GM12878 (cell line): Measurements from ENCODE around the gene NEGR1. TPM values are rescaled to one million over a fixed set of nuclear protein-coding genes. Genes with fewer than 3 reads are reported as not detected.

ENCODE experiments used
- ATAC-seq: fragments of 200-7000 bp; cut with Tn5 transposase; 3 replicates; pipeline ENCODE4 v1.9.1; 2020; ENCODE audit warnings: mild to moderate bottlenecking, moderate library complexity
- BruUV-seq: library from RNA; stranded (reverse); fragments of 400-500 nt; replicated peaks from 2 replicates; lab custom pipeline; 2021; lab: Mats Ljungman, UMichigan
- CTCF ChIA-PET: fragments of 300-600 bp; sonication (Branson Sonifier 250); formaldehyde crosslinking; extraction: SDS; loops from one replicate; lab custom pipeline; 2021; ENCODE audit warnings: inconsistent platforms; lab: Yijun Ruan, JAX
- POLR2A ChIA-PET: fragments of 350-600 bp; formaldehyde crosslinking; extraction: SDS; loops from one replicate; lab custom pipeline; 2021; ENCODE audit warnings: inconsistent platforms; lab: Charles Lee
- RAD21 ChIA-PET: fragments of 300-600 bp; sonication (Branson Sonifier 250); formaldehyde crosslinking; loops from one replicate; lab custom pipeline; 2023; ENCODE audit warnings: antibody characterized with exemption; ENCODE audit not compliant: unreplicated experiment; lab: Charles Lee
- SMC1A ChIA-PET: fragments of 300-600 bp; sonication (Branson Sonifier 250); formaldehyde crosslinking; loops from one replicate; lab custom pipeline; 2023; ENCODE audit not compliant: unreplicated experiment, uncharacterized antibody; lab: Charles Lee
- DNase-seq: peaks from one replicate; pipeline ENCODE4 v3.0.0-alpha.2; 2011; ENCODE audit warnings: low read depth, low spot score
- FAIRE-seq: peaks from 3 replicates; lab custom pipeline; 2011; peaks lifted over from hg19 to GRCh38; lab: Jason Lieb, UNC
- H2AFZ ChIP-seq: 2 replicates; pipeline ENCODE4 v1.6.0; 2011; ENCODE audit warnings: low read depth, low read length, control low read depth; ENCODE audit not compliant: control insufficient read depth
- H3K27ac ChIP-seq: 2 replicates; pipeline ENCODE4 v1.5.1; 2011; ENCODE audit warnings: control low read depth; ENCODE audit not compliant: control insufficient read depth, insufficient read depth
- H3K27me3 ChIP-seq, 2 experiments: replicated peaks in 1 of 2; 2 replicates each; pipeline versions ENCODE4 v1.6.0 to v1.6.1; 2011; ENCODE audit warnings: low read length in 1 of 2; ENCODE audit not compliant: control insufficient read depth in 2 of 2, insufficient read depth in 2 of 2
- H3K36me3 ChIP-seq, 2 experiments: 2 replicates each; pipeline ENCODE4 v1.5.1; 2011; ENCODE audit warnings: low read length in 1 of 2; ENCODE audit not compliant: control insufficient read depth in 2 of 2, insufficient read depth in 2 of 2
- H3K4me1 ChIP-seq: 2 replicates; pipeline ENCODE4 v1.6.1; 2011; ENCODE audit warnings: mild to moderate bottlenecking, low read length, moderate library complexity, mixed read lengths; ENCODE audit not compliant: control insufficient read depth, insufficient read depth
- H3K4me2 ChIP-seq: 2 replicates; pipeline ENCODE4 v1.6.0; 2011; ENCODE audit warnings: control low read depth; ENCODE audit not compliant: control insufficient read depth, insufficient read depth
- H3K4me3 ChIP-seq: fragments of 200-600 bp; sonication (generic); 2 replicates; pipeline ENCODE4 v1.5.1; 2016
- H3K79me2 ChIP-seq: 2 replicates; pipeline ENCODE4 v1.6.0; 2011; ENCODE audit warnings: low read length; ENCODE audit not compliant: control insufficient read depth, insufficient read depth
- H3K9ac ChIP-seq: 2 replicates; pipeline ENCODE4 v1.8.0; 2011; ENCODE audit warnings: low read length, control low read depth, mixed read lengths; ENCODE audit not compliant: control insufficient read depth, insufficient read depth
- H3K9me3 ChIP-seq: replicated peaks from 3 replicates; pipeline ENCODE4 v1.5.1; 2011; ENCODE audit warnings: mild to moderate bottlenecking, low read length; ENCODE audit not compliant: control insufficient read depth, insufficient read depth
- H4K20me1 ChIP-seq: 2 replicates; pipeline ENCODE4 v1.6.0; 2011; ENCODE audit not compliant: control insufficient read depth, insufficient read depth
- ASH2L ChIP-seq: fragments of 300-600, 200-600 bp; sonication (generic); IDR thresholded peaks from 2 replicates; pipeline ENCODE4 v1.6.1; 2017; ENCODE audit warnings: low read depth, mild to moderate bottlenecking, borderline replicate concordance
- CBX3 ChIP-seq: fragments of 200-600 bp; sonication (generic); IDR thresholded peaks from 2 replicates; pipeline ENCODE4 v1.6.1; 2016; ENCODE audit warnings: low read depth, borderline replicate concordance
- JUND ChIP-seq: IDR thresholded peaks from 2 replicates; pipeline ENCODE4 v1.6.1; 2012; ENCODE audit warnings: low read depth, mild to moderate bottlenecking, low read length, improper control_type of control experiment, moderate library complexity
- NR2F1 ChIP-seq: fragments of 450-650 bp; conservative IDR thresholded peaks from 2 replicates; pipeline ENCODE4 v1.6.1; 2017; ENCODE audit warnings: mild to moderate bottlenecking
- NRF1 ChIP-seq: conservative IDR thresholded peaks from 2 replicates; pipeline ENCODE4 v1.6.1; 2011; ENCODE audit warnings: mild to moderate bottlenecking, low read depth, low read length, improper control_type of control experiment
- SMAD5 ChIP-seq: IDR thresholded peaks from 2 replicates; pipeline ENCODE4 v1.6.1; 2016; ENCODE audit warnings: antibody characterized with exemption, low read depth
- TCF3 ChIP-seq: IDR thresholded peaks from 2 replicates; pipeline ENCODE4 v1.6.1; 2012; ENCODE audit warnings: low read depth, mild to moderate bottlenecking, low read length, borderline replicate concordance; ENCODE audit not compliant: insufficient read depth
- TCF7 ChIP-seq: IDR thresholded peaks from 2 replicates; pipeline ENCODE4 v1.6.1; 2014; ENCODE audit warnings: antibody characterized with exemption, borderline replicate concordance
- ZNF207 ChIP-seq: fragments of 450-650 bp; IDR thresholded peaks from 2 replicates; pipeline ENCODE4 v1.6.1; 2014; ENCODE audit warnings: antibody characterized with exemption, mild to moderate bottlenecking, borderline replicate concordance
- ZSCAN29 ChIP-seq: fragments of 450-650 bp; IDR thresholded peaks from 2 replicates; pipeline ENCODE4 v1.6.1; 2017; ENCODE audit warnings: mild to moderate bottlenecking, moderate library complexity
- WGBS: methylation state at CpG from one replicate; pipeline ENCODE4 v1.1.6; 2016; ENCODE audit warnings: low lambda C conversion rate; ENCODE audit not compliant: insufficient replicate concordance, insufficient coverage; ENCODE audit errors: missing lambda C conversion rate; 5-methylcytosine and 5-hydroxymethylcytosine counted together
- in situ Hi-C: fragments of 300-500 bp; cut with MboI; formaldehyde crosslinking; loops from 9 replicates; pipeline ENCODE4 v1.14.3; 2018; ENCODE audit warnings: mixed read lengths
- intact Hi-C: fragments of 100-400 bp; cut with micrococcal nuclease; formaldehyde crosslinking; loops from one replicate; pipeline ENCODE4 v1.14.2; 2022; ENCODE audit not compliant: unreplicated experiment
- polyA plus RNA-seq, 11 experiments: library from polyadenylated mRNA; depleted of rRNA in 4 of 11; unstranded in 6 of 11; stranded (reverse) in 5 of 11; fragments of >200 nt; fragmentation: Nextera tagmentation in 4 of 11; fragmentation: Illumina TruSeq in 1 of 11; extraction: Ambion mirVana in 4 of 11; extraction: Trizol in 1 of 11; gene quantifications; 1 replicate in 1 of 11; 2 replicates in 10 of 11; pipeline versions ENCODE4 v1.2.1 to v1.2.3, GENCODE V29; 2011 to 2016; ENCODE audit warnings: inconsistent platforms in 2 of 11, missing spikeins in 2 of 11, low read depth in 1 of 11
- total RNA-seq, 4 experiments: library from RNA; depleted of rRNA in 3 of 4; stranded (reverse); fragments of >200 nt in 3 of 4; fragmentation: Illumina TruSeq in 1 of 4; extraction: Trizol in 1 of 4; gene quantifications; 2 replicates each; pipeline versions ENCODE4 v1.2.1 to v1.2.3, GENCODE V29; 2013 to 2021

NEGR1 gene
- total and polyA plus RNA-seq, 10 of the 15 experiments (the other 5 are each of a cell fraction or from before 2014, with no cell fraction given): under 0.01 to 0.03 (median 0.01) TPM; not detected in 7

GRCh38 chr1:71509051-71509595 lies 773.2 kb downstream of the NEGR1 start:
- no peaks in the 10 kb centered on the region for H3K9me3 ChIP-seq
- FAIRE-seq: no peak
- ChIA-PET CTCF (no interaction called here), SMC1A (no interaction called here)
- no peaks in the 10 kb centered on the region for H4K20me1 ChIP-seq
- no peak overlapping the region for H3K4me2 ChIP-seq
- no peak for TF ChIP-seq SMAD5
- no peak for TF ChIP-seq ASH2L
- no peak for TF ChIP-seq TCF3
- no peak for TF ChIP-seq NRF1
- TF ChIP-seq ZNF207: no peak
- TF ChIP-seq ZSCAN29: no peak
- TF ChIP-seq CBX3: no peak
- no peak for TF ChIP-seq TCF7
- TF ChIP-seq, all 136 proteins: peak for 0
- Histone ChIP-seq H3K27me3 (no peaks in the 10 kb centered on the region; a peak in 1 of 4 replicates), H2AFZ (no peak overlapping the region), H3K36me3 (no peaks in the 10 kb centered on the region), H3K9ac (no peak overlapping the region), H3K27ac (no peak overlapping the region), H3K79me2 (no peaks in the 10 kb centered on the region), H3K4me1 (no peaks in the 10 kb centered on the region), H3K4me3 (no peak overlapping the region)
- DNase-seq (no peak), ATAC-seq (no peak)
- POLR2A ChIA-PET: no interaction called here
- intact Hi-C loops (no loop called here), in situ Hi-C loops (no loop called here)
- 4% methylated on average over 4 of the region's 4 CpGs for WGBS
- no TSS peak for BruUV-seq
- RAD21 ChIA-PET: no interaction called here

DNA sequence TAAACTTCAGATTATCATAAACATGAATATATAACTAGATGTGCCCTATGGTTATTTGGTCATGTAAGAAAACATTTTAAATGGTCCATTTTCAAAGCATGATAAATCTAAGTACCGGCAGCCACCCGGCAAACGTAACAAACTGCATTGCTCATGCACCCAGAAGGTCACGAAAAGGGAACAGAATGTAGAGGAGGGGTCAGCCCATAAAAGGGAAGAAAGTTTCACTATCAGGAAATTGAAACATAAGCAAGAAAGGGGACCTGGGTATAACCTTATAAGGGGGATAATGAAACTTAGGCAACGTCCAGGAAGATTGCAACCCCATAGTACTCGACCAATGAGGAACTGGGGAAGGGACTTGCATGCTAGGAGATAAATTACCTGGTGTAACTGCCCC lies 780.3 kb downstream of the NEGR1 start:
- H3K27me3 ChIP-seq: no peaks in the 10 kb centered on the region; a peak in 1 of 4 replicates
- TF ChIP-seq NR2F1 (no peak), JUND (no peak)
- FAIRE-seq (no peak), ATAC-seq (no peak), DNase-seq (no peak)
- BruUV-seq: no TSS peak
- H3K4me1 ChIP-seq: no peaks in the 10 kb centered on the region
- in situ Hi-C loops (no loop called here), intact Hi-C loops (no loop called here)
- no peak overlapping the region for H3K9ac ChIP-seq
- no peaks in the 10 kb centered on the region for H3K79me2 ChIP-seq
- RAD21 ChIA-PET: no interaction called here
- POLR2A ChIA-PET: no interaction called here
- no peak overlapping the region for H3K4me3 ChIP-seq
- H4K20me1 ChIP-seq: no peaks in the 10 kb centered on the region
- H2AFZ ChIP-seq: no peak overlapping the region
- SMC1A ChIA-PET: no interaction called here
- no peaks in the 10 kb centered on the region for H3K9me3 ChIP-seq
- H3K27ac ChIP-seq: no peak overlapping the region
- WGBS: 14% methylated on average over 6 of the region's 6 CpGs
- CTCF ChIA-PET: no interaction called here
- H3K4me2 ChIP-seq: no peak overlapping the region
- no peaks in the 10 kb centered on the region for H3K36me3 ChIP-seq
